ENCODE results near the gene RNASE4.
"Not testable (repeated sequence)": the region's sequence is repeated elsewhere in the genome, so short reads cannot be mapped to it uniquely, and the experiment has no call there.

RNASE4 gene

GRCh38 chr14:20700965-20701364 lies 16.6 kb downstream of the RNASE4 start:
- DNase-seq = not testable (repeated sequence)

DNA sequence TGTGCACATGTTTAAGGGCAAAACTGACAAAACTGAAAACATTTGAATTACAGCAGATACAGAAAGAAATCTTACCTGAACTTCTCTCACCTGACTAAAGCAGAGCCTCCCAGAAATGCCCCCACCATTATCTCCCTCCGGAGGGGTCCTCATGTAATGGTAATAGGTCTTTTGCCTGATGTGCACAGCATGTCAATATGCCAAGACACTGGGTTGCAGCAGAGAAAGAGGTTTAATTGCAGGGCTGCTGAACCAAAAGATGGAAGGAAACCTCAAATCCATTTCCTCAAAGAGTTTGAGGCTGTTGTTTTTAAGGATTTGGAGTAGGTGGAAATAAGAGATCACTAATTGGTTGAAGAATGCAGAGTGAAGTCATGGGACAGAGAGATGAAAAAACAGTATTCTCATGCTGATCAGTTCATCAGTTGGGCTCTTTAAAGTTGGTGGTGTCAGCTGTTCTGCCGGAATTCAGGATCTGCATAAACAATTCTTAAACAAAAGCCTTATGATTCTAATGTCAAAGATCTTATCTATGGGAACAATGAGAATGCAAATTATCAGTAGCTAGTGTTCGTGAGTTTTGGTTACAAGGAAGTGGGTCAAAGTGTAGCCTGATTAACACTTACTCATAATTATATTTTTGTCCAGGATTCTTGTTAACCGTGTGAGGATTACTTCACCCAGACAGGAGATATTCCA lies 22.4 kb downstream of the RNASE4 start:
- no peak for DNase-seq

DNA sequence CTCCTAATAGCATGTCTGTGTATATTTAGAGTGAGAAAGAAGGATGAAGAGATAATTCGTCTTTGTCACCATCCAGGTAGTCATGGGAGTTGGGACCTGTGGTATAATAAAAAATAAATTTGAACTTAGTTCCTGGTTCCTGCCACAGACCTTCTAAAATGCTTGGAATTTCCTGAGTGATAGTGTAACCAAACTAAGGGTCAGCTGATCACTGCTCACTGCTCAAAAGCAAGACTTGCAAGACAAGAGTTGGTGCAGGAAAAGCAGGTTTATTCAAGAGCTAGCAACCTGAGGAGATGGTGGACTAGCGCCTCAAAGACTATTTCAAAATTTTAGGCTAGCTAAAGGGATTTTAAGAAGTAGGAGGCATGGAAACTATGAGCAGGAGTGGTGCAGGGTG lies 23.3 kb downstream of the RNASE4 start:
- DNase-seq = no peak

DNA sequence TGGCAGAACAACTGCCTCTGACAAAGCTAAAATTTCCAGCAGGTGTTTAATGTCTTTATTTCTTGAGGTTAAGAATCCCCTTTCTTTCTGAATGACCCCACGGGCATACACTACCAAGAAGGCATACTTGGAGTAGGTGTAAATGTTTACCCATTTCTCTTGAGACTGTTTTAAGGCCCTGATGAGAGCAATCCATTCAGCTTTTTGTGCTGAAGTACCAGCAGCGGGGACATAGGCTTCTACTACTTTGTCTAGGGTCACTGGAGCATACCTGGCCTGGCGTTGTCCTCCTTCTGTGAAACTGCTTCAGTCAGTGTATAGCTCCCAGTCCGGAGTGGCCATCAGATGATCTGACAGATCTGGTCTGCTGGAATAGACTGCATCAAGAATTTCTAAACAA lies 26.9 kb downstream of the RNASE4 start:
- no peak for DNase-seq

GRCh38 chr14:20711685-20712084 lies 27.3 kb downstream of the RNASE4 start:
- no peak for DNase-seq

DNA sequence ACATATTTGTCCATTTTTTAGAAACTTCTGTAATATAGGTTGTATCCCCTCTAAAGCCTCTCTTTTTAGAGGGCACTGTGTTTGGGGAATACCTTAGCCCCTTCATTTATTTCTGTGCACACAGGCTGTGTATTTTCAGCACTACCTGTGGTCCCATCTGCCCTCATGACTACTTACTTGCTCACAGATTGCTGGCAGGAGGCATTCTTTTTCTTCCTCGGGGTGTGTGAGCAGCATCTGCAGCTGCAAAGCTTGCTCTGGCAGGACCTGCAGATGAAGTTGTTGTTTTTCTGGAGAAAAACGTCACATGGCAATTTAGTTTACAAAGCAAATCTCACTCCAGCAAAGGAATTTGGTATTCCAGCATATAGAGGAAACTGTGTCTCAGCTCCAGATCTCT lies 28.5 kb downstream of the RNASE4 start:
- DNase-seq = no peak

DNA sequence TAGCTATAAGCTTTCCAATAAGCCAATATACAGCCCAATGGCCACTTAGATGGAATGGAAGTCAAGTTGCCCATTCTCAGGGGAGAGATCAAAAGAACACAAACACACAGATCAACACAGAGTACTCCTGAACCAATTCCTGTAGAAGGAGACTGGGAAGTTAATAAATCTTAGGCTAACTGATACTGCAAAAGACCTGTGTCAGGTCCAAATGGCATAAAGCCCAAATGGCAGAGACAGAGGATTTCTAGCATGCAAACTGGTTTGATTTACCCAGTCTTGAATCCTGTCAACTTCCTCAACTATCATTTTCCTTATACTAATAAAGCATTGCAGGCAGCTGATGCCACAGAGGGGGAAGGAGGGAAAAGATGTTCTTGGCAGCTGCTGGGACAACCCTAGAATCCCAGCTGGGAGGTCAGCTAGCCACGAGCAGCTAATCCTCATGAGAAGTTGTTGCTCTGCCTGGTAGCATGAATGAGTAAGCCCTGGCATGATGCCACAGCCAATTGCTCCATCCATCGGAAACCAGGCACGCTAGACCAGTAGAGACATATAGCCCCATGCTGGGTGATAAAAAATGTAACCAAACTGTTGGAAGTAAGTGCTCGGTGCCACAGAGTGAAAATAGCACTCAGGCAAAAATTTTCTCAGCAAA lies 30.4 kb downstream of the RNASE4 start:
- no peak for DNase-seq

DNA sequence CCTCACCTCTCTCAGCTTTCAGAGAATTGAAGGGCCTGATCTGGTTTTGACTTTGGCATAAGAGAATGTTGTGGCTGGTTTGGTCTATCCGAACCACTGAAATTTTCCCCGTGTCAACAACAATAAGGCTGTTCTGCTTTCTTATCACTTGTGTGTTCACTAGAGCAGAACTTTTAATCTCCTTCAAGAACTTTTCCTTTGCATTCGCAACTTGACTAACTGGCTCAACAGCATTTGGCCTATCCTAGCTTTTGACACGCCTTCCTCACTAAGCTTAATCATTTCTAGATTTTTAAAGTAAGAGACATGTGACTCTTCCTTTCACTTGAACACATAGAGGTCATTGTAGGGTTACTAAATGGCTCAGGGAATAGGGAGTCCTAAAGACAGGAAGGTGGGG lies 35.4 kb downstream of the RNASE4 start:
- DNase-seq = no peak

- DNase-seq = no peak
These were observed 36.4 kb downstream of the RNASE4 start for GRCh38 chr14:20720741-20721140.

DNA sequence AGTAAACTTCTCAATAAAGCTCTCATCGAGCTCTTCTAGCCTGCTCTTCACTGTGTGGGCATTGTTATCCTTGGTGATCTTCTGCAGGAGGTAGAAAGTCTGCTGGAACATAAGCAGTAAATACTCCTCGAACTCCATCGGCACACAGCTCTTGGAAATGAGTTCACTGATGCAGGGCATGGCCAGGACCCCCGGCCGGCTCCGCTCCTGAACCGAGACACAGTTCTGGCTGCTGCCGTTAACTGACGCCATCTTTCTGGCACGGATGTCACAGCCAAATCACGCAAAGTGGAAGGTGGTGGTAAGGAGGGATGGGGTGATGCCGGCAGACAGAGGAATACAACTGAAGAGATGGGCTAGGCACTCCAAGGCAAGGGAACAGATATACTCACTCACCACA lies 37.7 kb downstream of the RNASE4 start:
- DNase-seq = no peak

- DNase-seq = no peak
These were observed 39.1 kb downstream of the RNASE4 start for GRCh38 chr14:20723488-20723887.

- DNase-seq = not testable (repeated sequence)
These were observed 41.8 kb downstream of the RNASE4 start for GRCh38 chr14:20726121-20726520.

DNA sequence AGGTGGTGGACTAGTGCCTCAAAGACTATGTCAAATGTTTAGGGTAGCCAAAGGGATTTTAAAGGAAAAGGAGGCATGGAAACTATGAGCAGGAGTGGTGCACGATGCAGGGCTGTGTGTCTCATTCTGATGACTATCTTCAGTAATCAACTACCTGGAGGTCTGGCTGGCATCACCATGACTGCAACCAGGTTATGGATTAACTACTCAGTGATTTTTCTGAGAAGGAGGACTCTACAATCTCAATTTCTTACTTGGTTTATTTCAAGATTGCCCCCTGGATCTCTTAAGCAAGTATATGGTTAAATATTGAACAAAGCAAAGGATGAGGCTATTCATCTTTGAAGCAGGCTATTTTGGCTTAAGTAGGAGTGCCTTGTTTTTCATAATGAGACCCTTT lies 42.2 kb downstream of the RNASE4 start:
- DNase-seq = no peak

DNA sequence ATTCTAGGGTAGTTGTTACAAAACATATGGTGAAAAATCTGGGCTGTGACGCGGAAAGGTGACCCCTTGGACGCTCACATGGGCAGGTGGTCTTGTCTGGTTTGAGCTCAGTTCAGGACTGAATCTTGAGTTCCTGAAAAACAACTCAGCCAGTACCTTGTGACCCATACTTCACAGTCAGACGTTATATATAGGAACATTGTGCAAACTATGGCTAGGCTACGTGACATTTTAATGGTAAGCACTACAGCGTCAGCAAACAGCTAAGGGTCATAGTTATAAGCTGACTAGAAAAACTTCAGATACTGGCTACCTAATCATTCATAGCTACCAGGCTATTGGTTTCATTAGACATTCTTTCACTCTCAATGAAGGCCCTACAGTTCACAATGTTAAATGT lies 46.5 kb downstream of the RNASE4 start:
- DNase-seq = no peak

- DNase-seq = no peak
These were observed 48.1 kb downstream of the RNASE4 start for GRCh38 chr14:20732477-20732876.

DNA sequence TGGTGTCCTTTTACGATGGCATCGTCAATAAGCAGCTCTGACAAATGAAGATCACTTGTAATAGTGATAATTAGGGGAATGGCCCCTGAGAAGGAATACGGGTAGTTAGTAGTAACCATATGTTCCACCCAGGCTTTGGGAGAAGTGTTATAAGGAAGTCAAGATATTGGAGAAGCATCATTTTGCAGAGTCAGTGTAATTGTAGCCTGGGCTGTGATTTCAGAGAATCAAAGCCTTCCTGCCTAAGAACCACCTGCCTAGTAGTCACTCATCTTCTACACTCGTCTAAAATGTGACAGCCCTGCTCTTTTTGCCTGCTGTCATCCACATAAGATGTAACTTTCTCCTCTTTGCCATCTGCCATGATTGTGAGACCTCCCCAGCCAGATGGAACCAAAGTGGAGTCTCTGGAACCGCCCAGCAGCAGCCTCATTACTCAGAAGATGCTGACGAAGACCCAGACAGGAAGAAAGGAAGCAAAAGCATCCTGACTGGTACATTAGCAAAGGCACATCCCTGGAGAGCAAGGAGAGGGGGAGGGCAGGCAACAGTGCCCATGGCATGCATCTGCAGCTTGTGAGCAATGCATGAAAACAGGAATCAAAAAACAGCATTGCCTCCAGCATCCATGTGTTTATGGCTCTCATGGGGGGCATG lies 48.7 kb downstream of the RNASE4 start:
- DNase-seq = no peak

- DNase-seq = no peak
These were observed 49.5 kb downstream of the RNASE4 start for GRCh38 chr14:20733684-20734429.

DNA sequence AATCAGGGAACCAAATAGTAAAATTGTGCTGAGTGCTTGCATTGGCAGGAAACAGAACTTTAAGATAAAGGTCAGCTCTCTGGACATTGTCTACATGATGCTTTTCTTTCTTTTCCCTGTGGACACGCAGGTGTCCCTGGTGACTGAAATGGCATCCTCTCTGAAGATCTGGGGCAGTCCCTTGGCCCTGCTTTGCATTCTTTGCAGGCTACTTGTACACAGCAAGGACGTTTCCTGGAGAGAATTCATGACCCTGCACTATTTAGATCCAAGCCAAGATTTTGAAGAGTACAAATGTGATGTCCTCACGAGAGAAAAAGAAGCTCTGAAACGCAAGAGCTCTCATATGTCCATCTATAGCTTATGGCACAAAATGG lies 50.1 kb downstream of the RNASE4 start:
- no peak for DNase-seq

DNA sequence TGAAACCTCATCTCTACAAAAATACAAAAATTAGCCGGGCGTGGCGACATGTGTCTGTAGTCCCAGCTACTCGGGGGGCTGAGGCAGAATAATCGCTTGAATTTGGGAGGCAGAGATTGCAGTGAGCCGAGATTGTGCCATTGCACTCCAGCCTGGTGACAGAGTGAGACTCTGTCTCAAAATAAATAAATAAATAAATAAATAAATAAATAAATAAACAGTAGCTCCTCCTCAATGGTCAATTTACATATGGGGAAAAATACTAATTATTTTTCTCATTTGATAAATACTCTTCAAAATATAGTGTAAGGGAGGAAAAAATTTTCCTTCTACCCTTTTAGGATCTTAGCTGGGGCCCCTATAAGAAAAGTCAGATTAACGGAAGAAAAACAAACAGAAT lies 53.9 kb downstream of the RNASE4 start:
- DNase-seq = not testable (repeated sequence)

DNA sequence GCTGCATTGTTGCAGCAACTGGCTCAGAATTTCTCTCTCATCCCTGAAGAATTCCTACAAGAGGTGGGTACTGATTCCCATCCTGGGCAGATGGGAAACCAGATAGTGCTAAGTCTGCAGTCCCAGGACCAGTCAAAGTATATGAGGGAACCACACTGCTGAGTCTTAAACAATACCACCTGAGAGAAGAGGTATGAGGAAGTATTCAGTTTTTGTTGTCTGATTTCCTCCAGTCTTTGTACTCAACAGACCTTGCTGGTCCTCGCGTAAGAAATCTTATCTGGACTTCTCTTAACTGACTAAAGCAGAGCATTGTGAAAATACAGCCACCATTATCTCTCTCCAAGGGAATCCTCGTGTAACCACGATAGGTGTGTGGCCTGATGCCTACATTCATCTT lies 57.8 kb downstream of the RNASE4 start:
- no peak for DNase-seq

GRCh38 chr14:20743556-20743955 lies 59.2 kb downstream of the RNASE4 start:
- DNase-seq = no peak

DNA sequence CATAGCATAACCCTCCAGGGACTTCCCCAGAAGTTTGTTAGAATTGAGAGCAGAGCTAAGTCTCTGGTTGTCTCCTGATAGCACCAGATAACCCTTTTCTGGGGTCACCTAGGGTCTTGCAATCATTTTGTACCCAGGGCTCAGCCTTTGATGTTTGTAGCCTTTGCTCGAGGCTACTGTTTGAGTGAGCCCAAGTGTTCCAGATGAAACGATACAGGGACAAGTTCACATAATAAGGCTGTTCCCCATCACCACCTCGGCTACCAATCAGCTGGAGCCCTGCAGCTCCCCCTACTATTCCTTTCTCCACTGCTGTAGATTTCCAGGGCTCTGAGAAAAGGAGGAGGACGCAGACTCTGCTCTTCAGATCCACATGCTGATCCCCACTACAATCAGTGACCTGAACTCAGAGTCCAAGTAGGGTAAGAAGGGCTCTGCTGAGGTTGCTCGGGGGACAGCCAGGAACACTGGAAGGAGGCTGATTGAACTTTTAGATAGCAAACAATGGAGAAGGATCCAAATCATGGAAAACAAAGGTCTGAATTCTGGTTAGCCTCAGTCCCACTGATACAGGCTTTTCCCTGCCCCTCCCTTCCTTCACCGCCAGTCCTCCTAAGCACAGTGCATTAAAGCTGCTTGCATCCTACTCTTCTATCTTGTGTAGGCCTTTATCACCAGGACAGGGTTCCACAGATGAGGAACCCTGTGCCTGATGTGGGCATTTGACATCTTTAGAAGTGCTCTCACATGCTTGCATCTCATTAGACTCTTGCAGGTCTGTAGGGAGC lies 61.4 kb downstream of the RNASE4 start, which contains the start of gene EDDM3A:
Gene EDDM3A, plus strand, starts transcription at position 317 of the 788 bp plus-strand sequence. CDS start 1,694 bp downstream, outside the sequence.
- DNase-seq = no peak

- no peak for DNase-seq
These were observed 62.2 kb downstream of the RNASE4 start for GRCh38 chr14:20746566-20746965.
